Astrocyte (in vitro differentiated cells and primary cell): ENCODE data around the gene YBX1. TPM values are rescaled to one million over a fixed set of nuclear protein-coding genes. Genes with fewer than 3 reads are reported as not detected.

Experiments used
- DNase-seq: peaks from one replicate; pipeline ENCODE4 v3.0.0-alpha.2; 2010; ENCODE audit warnings: low read depth
- FAIRE-seq: peaks from 2 replicates; lab custom pipeline; 2011; peaks lifted over from hg19 to GRCh38; lab: Jason Lieb, UNC
- H2AFZ ChIP-seq: 2 replicates; pipeline ENCODE4 v1.6.0; 2012; ENCODE audit warnings: low read depth, low read length, inconsistent platforms
- H3K27ac ChIP-seq: 2 replicates; pipeline ENCODE4 v1.5.1; 2011; ENCODE audit warnings: low read depth, low read length, inconsistent platforms
- H3K27me3 ChIP-seq: 2 replicates; pipeline ENCODE4 v1.6.0; 2011; ENCODE audit warnings: low read length, inconsistent platforms; ENCODE audit not compliant: insufficient read depth
- H3K36me3 ChIP-seq: 2 replicates; pipeline ENCODE4 v1.5.1; 2011; ENCODE audit warnings: low read length, inconsistent platforms; ENCODE audit not compliant: insufficient read depth
- H3K4me1 ChIP-seq: 2 replicates; pipeline ENCODE4 v1.5.1; 2011; ENCODE audit warnings: low read length, inconsistent platforms; ENCODE audit not compliant: insufficient read depth
- H3K4me2 ChIP-seq: 2 replicates; pipeline ENCODE4 v1.6.0; 2012; ENCODE audit warnings: low read length, inconsistent platforms
- H3K4me3 ChIP-seq: 2 replicates; pipeline ENCODE4 v1.5.1; 2011; ENCODE audit warnings: low read depth, mild to moderate bottlenecking, low read length, inconsistent platforms; ENCODE audit not compliant: insufficient read depth
- H3K79me2 ChIP-seq: 2 replicates; pipeline ENCODE4 v1.6.0; 2012; ENCODE audit warnings: mild to moderate bottlenecking, low read length, inconsistent platforms; ENCODE audit not compliant: insufficient read depth
- H3K9ac ChIP-seq: 2 replicates; pipeline ENCODE4 v1.6.0; 2012; ENCODE audit warnings: mild to moderate bottlenecking, low read length, inconsistent platforms
- H3K9me3 ChIP-seq: 2 replicates; pipeline ENCODE4 v1.5.1; 2012; ENCODE audit warnings: low read depth, mild to moderate bottlenecking, low read length, inconsistent platforms; ENCODE audit not compliant: insufficient read depth
- H4K20me1 ChIP-seq: 2 replicates; pipeline ENCODE4 v1.6.0; 2012; ENCODE audit warnings: low read length, inconsistent platforms; ENCODE audit not compliant: insufficient read depth
- H3K27ac Mint-ChIP-seq: one replicate; pipeline ENCODE4 v1.8.0; 2021; ENCODE audit warnings: mild to moderate bottlenecking, mixed read lengths; ENCODE audit not compliant: unreplicated experiment
- H3K27me3 Mint-ChIP-seq: one replicate; pipeline ENCODE4 v1.8.0; 2021; ENCODE audit warnings: low read depth, mixed read lengths; ENCODE audit not compliant: unreplicated experiment
- H3K36me3 Mint-ChIP-seq: one replicate; pipeline ENCODE4 v1.8.0; 2021; ENCODE audit warnings: low read depth, mixed read lengths; ENCODE audit not compliant: unreplicated experiment
- H3K4me1 Mint-ChIP-seq: one replicate; pipeline ENCODE4 v1.8.0; 2021; ENCODE audit warnings: low read depth, mixed read lengths; ENCODE audit not compliant: unreplicated experiment
- H3K4me3 Mint-ChIP-seq: one replicate; pipeline ENCODE4 v1.8.0; 2021; ENCODE audit warnings: mild to moderate bottlenecking, moderate library complexity, mixed read lengths; ENCODE audit not compliant: unreplicated experiment
- H3K9me3 Mint-ChIP-seq: one replicate; pipeline ENCODE4 v1.8.0; 2021; ENCODE audit warnings: mild to moderate bottlenecking, mixed read lengths; ENCODE audit not compliant: unreplicated experiment
- EZH2 ChIP-seq: IDR thresholded peaks from 2 replicates; pipeline ENCODE4 v1.6.1; 2012; ENCODE audit warnings: mild to moderate bottlenecking, low read length, inconsistent platforms; ENCODE audit not compliant: insufficient read depth
- total RNA-seq: library from RNA; stranded (reverse); gene quantifications from 2 replicates; pipeline ENCODE4 v1.2.1, GENCODE V29; 2021
- TF ChIP-seq, protein P1 (sequence below): IDR thresholded peaks from 2 replicates; pipeline ENCODE4 v1.5.1; 2011; ENCODE audit warnings: low read depth, mild to moderate bottlenecking, inconsistent platforms, low read length, moderate library complexity; ENCODE audit not compliant: insufficient read depth

The YBX1 gene
- total RNA-seq, 1 donor from 2014 or later, result 872 TPM

DNA sequence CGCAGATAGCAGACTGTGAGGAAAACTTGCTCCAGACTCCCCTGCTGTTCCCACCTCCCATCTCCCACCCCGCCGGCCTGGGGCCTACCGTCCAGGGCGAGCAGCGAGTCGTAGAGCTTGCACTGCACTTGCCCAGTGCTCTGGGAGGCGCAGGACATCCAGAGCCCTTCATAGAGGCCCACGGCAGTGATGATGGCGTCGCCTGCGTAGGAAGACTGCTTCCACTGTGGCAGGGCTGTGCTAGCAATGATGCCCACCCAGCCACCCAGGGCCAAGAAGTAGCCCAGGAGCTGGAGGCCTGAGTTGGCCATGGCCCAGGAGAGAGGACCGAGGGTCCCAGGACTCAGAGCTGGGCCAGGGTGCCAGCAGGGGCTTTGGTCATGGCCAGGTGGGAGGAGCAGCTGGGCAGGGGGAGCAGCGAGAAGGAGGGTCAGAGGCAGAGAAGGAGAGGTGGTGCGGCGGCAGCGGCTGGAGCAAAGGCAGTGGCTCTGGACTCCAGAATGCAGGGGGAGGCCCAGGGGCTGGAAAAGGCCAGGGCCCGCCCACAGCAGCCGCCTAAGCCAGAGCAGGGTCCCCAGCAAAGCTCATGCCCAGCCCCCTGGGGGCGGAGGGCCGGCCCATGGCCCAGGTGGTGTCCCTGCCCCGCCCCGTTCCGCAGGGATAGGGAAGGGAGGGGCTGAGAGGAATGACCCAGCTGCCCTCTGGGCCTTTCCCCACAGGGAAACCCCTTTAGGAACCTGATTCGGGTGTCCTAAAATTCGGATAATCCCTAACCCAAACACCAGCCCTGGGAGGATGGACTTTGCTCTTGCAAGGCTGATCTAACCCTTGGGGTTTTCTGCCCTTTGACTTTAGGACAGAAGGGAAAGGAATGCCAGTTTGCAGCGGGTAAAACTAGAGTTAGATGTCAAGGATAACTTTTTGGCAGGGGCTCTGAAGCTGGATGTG lies 57.8 kb downstream of the YBX1 start, which contains the start of gene CLDN19:
Gene CLDN19, minus strand, starts transcription at position 484 of the 948 bp plus-strand sequence. Its CDS starts 173 bp downstream, at position 311.
- peaks cover 2% of the 10 kb centered on the region for H4K20me1 ChIP-seq
- FAIRE-seq (no peak), DNase-seq (no peak)
- no peaks in the 10 kb centered on the region for H3K36me3 ChIP-seq
- no peak within 1 kb of the TSS for H3K4me2 ChIP-seq
- Mint-ChIP-seq H3K9me3 (no peaks in the 10 kb centered on the region), H3K36me3 (no peaks in the 10 kb centered on the region), H3K4me3 (no peak within 1 kb of the TSS), H3K27ac (no peak within 1 kb of the TSS), H3K27me3 (peaks cover 3% of the 10 kb centered on the region), H3K4me1 (peaks cover 5% of the 10 kb centered on the region)
- H2AFZ ChIP-seq, result no peak within 1 kb of the TSS
- H3K4me1 ChIP-seq, result no peaks in the 10 kb centered on the region
- H3K9ac ChIP-seq, result no peak within 1 kb of the TSS
- no peak for TF ChIP-seq EZH2
- TF ChIP-seq, protein P1, sequence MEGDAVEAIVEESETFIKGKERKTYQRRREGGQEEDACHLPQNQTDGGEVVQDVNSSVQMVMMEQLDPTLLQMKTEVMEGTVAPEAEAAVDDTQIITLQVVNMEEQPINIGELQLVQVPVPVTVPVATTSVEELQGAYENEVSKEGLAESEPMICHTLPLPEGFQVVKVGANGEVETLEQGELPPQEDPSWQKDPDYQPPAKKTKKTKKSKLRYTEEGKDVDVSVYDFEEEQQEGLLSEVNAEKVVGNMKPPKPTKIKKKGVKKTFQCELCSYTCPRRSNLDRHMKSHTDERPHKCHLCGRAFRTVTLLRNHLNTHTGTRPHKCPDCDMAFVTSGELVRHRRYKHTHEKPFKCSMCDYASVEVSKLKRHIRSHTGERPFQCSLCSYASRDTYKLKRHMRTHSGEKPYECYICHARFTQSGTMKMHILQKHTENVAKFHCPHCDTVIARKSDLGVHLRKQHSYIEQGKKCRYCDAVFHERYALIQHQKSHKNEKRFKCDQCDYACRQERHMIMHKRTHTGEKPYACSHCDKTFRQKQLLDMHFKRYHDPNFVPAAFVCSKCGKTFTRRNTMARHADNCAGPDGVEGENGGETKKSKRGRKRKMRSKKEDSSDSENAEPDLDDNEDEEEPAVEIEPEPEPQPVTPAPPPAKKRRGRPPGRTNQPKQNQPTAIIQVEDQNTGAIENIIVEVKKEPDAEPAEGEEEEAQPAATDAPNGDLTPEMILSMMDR, result no peak
- H3K79me2 ChIP-seq, result no peaks in the 10 kb centered on the region
- H3K4me3 ChIP-seq, result no peak within 1 kb of the TSS
- no peak within 1 kb of the TSS for H3K27ac ChIP-seq
- H3K27me3 ChIP-seq, result no peaks in the 10 kb centered on the region
- no peaks in the 10 kb centered on the region for H3K9me3 ChIP-seq

- Histone ChIP-seq H3K9ac (no peak overlapping the region), H3K27ac (no peak overlapping the region), H3K9me3 (no peaks in the 10 kb centered on the region), H4K20me1 (peaks cover 12% of the 10 kb centered on the region), H2AFZ (no peak overlapping the region), H3K4me2 (no peak overlapping the region), H3K4me1 (no peaks in the 10 kb centered on the region), H3K36me3 (no peaks in the 10 kb centered on the region), H3K79me2 (no peaks in the 10 kb centered on the region), H3K4me3 (no peak overlapping the region), H3K27me3 (no peaks in the 10 kb centered on the region)
- H3K27ac Mint-ChIP-seq, result no peak overlapping the region
- no peak overlapping the region for H3K4me3 Mint-ChIP-seq
- FAIRE-seq, result no peak
- peaks cover 5% of the 10 kb centered on the region for H3K4me1 Mint-ChIP-seq
- H3K9me3 Mint-ChIP-seq, result peaks cover 2% of the 10 kb centered on the region
- peaks cover 7% of the 10 kb centered on the region for H3K36me3 Mint-ChIP-seq
- DNase-seq, result no peak
- TF ChIP-seq, protein P1, result no peak
- no peak for TF ChIP-seq EZH2
- H3K27me3 Mint-ChIP-seq, result peaks cover 3% of the 10 kb centered on the region
Observed at GRCh38 chr1:42740851-42741580, 58.8 kb downstream of the YBX1 start.
